ENCODE measurements around the gene MAML2.

The MAML2 gene

GRCh38 chr11:96082936-96083335, 260.1 kb downstream of the MAML2 start:
- no peak overlapping the region for H3K27ac ChIP-seq (ENCODE audit: poor library complexity, severe bottlenecking)
- H3K9me3 ChIP-seq (ENCODE audit: severe bottlenecking), result no peaks in the 10 kb centered on the region
- H3K36me3 ChIP-seq (ENCODE audit: low read depth), result no peaks in the 10 kb centered on the region; the same call in 1 of the 2 replicates
- no peak overlapping the region for H3K4me3 ChIP-seq (ENCODE audit: severe bottlenecking)
- H3K27me3 ChIP-seq (ENCODE audit: insufficient read depth, poor library complexity, severe bottlenecking), result no peaks in the 10 kb centered on the region
- TF ChIP-seq CTCF (IDR thresholded peaks at IDR 0.05; ENCODE audit: poor library complexity, severe bottlenecking), result no peak
- no peak for DNase-seq (ENCODE audit: low spot score)
- no peaks in the 10 kb centered on the region for H3K4me1 ChIP-seq (ENCODE audit: insufficient read depth, poor library complexity, severe bottlenecking)
- ATAC-seq (ENCODE audit: low read depth), result no peak

DNA sequence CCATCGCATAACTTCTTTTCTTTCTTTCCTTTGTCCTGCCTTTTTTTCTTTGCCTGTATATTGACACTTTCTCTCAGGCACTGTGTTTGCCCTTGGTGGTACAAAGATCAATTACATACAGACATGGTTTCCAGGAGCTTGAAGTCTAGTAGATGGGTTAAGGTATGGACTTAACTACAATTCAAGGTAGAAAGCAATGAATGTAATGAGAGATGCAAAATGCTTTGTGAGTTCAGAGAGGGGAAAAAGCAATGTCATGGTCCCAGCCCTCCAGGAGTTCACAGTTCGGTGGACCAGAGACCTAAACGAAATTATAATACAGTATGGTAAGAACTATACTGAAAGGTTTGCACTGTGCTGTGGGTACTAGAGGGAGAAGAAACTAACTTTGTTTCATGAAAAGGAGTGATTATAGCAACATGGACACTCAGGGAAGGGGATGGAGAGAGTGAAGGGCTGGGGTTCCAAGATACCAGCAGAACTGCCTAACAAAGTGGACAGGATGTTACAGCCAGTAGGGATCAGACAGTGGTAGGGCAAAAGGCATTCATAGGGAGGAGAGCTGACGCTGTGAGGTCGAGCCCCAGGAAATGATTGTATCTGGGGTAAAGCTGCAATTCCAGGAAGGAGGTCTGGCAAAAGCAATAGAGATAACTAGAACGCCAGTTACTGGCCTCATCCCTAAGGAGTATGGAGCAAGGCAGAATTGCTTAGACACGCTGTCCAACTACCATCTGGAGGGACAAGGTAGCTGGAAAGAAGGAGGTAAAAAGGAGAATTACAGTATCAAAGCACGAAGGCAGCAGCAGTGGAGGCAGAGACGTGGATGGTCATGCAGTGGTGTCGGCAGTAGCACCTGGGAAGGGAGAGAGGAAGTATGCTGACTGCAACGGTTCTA, 260.7 kb downstream of the MAML2 start:
- no peak for TF ChIP-seq CTCF (IDR thresholded peaks at IDR 0.05; ENCODE audit: poor library complexity, severe bottlenecking)
- H3K27me3 ChIP-seq (ENCODE audit: insufficient read depth, poor library complexity, severe bottlenecking), result no peaks in the 10 kb centered on the region
- H3K36me3 ChIP-seq (ENCODE audit: low read depth), result no peaks in the 10 kb centered on the region; the same call in 1 of the 2 replicates
- H3K4me1 ChIP-seq (ENCODE audit: insufficient read depth, poor library complexity, severe bottlenecking), result no peaks in the 10 kb centered on the region
- H3K9me3 ChIP-seq (ENCODE audit: severe bottlenecking), result no peaks in the 10 kb centered on the region
- no peak overlapping the region for H3K27ac ChIP-seq (ENCODE audit: poor library complexity, severe bottlenecking)
- no peak for ATAC-seq (ENCODE audit: low read depth)
- DNase-seq (ENCODE audit: low spot score), result no peak
- H3K4me3 ChIP-seq (ENCODE audit: severe bottlenecking), result no peak overlapping the region

DNA sequence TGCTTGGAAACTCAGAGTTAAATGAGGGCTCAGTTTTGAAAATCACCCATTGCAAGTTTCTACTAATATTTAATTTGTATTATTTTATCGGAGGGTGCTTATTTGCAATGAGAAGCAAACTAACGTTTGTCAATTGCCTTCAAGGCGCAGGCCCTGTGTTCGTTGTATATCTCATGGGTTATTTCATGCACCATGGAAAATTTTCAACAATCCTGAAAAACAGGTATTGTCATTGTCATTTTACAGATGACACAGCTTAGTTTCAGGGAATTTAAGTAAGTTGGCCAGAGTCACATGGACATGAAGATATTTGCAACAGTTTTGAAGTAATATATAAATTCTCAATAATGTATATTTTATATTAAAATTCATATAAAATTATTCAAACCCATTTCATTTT, 261.4 kb downstream of the MAML2 start:
- H3K27ac ChIP-seq (ENCODE audit: poor library complexity, severe bottlenecking), result no peak overlapping the region
- no peaks in the 10 kb centered on the region for H3K27me3 ChIP-seq (ENCODE audit: insufficient read depth, poor library complexity, severe bottlenecking)
- H3K9me3 ChIP-seq (ENCODE audit: severe bottlenecking), result no peaks in the 10 kb centered on the region
- H3K36me3 ChIP-seq (ENCODE audit: low read depth), result no peaks in the 10 kb centered on the region; the same call in 1 of the 2 replicates
- DNase-seq (ENCODE audit: low spot score) (no peak), ATAC-seq (ENCODE audit: low read depth) (no peak)
- H3K4me3 ChIP-seq (ENCODE audit: severe bottlenecking), result no peak overlapping the region
- H3K4me1 ChIP-seq (ENCODE audit: insufficient read depth, poor library complexity, severe bottlenecking), result no peaks in the 10 kb centered on the region
- TF ChIP-seq CTCF (IDR thresholded peaks at IDR 0.05; ENCODE audit: poor library complexity, severe bottlenecking), result no peak

- H3K27me3 ChIP-seq (ENCODE audit: insufficient read depth, poor library complexity, severe bottlenecking), result no peaks in the 10 kb centered on the region
- no peaks in the 10 kb centered on the region for H3K9me3 ChIP-seq (ENCODE audit: severe bottlenecking)
- DNase-seq (ENCODE audit: low spot score) (no peak), ATAC-seq (ENCODE audit: low read depth) (no peak)
- no peak for TF ChIP-seq CTCF (IDR thresholded peaks at IDR 0.05; ENCODE audit: poor library complexity, severe bottlenecking)
- H3K27ac ChIP-seq (ENCODE audit: poor library complexity, severe bottlenecking), result no peak overlapping the region
- H3K36me3 ChIP-seq (ENCODE audit: low read depth), result no peaks in the 10 kb centered on the region; the same call in 1 of the 2 replicates
- no peaks in the 10 kb centered on the region for H3K4me1 ChIP-seq (ENCODE audit: insufficient read depth, poor library complexity, severe bottlenecking)
- no peak overlapping the region for H3K4me3 ChIP-seq (ENCODE audit: severe bottlenecking)
These were observed 263.3 kb downstream of the MAML2 start for GRCh38 chr11:96079691-96080090.

GRCh38 chr11:96075532-96075959, 267.4 kb downstream of the MAML2 start:
- Histone ChIP-seq H3K4me3 (ENCODE audit: severe bottlenecking) (no peak overlapping the region), H3K36me3 (ENCODE audit: low read depth) (no peaks in the 10 kb centered on the region; the same call in 1 of the 2 replicates), H3K27me3 (ENCODE audit: insufficient read depth, poor library complexity, severe bottlenecking) (no peaks in the 10 kb centered on the region), H3K4me1 (ENCODE audit: insufficient read depth, poor library complexity, severe bottlenecking) (no peaks in the 10 kb centered on the region), H3K27ac (ENCODE audit: poor library complexity, severe bottlenecking) (no peak overlapping the region), H3K9me3 (ENCODE audit: severe bottlenecking) (no peaks in the 10 kb centered on the region)
- DNase-seq (ENCODE audit: low spot score) (no peak), ATAC-seq (ENCODE audit: low read depth) (no peak)
- no peak for TF ChIP-seq CTCF (IDR thresholded peaks at IDR 0.05; ENCODE audit: poor library complexity, severe bottlenecking)

Measured in RWPE2 (cell line).